AML-193 (cell line): ENCODE data around the gene FASN.

ENCODE experiments used
- DNase-seq, 2 experiments: peaks; one replicate each; lab custom pipeline; 2025; lab: John Stamatoyannopoulos, UW

Gene FASN

DNA sequence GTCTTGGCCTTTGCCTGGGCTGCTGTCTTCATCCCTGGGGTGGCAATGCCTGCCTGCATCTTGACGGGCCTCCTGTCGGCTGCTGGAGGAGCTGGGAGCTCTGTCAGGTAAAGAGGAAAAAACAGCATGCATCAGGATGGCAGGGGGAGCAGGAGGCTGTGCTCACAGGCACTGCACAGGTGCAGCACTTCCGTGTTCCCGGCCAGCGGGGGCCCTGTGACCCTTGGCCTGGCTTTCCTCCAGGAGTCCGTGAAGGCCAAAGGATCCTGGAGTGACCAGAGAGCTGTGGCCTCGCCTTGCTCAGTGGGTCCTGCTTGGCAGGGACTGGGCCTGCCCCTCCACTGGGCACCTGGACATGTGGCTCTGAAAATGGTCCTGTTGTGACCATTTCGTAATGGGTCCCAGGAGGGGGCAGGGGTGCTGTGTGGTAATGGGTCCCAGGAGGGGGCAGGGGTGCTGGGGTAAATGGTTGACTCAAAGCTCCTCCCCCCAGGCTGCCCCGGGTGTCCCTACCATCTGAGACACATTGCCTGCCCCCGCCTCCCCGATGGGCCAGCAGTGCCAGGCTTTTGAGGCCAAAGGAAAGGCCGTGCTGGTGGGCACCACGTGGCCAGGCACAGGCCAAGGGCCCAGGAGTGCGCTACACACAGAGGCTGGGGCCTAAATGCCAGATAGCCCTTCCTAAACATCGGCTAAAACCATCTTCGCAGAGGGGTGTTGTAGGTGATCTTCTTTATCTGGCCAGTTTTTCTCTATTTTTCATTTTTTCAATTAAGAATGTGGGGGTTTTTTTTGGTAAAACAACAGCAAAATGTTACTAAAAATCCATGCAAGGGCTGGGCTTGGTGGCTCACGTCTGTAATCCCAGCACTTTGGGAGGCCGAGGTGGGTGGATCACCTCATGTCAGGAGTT lies 4.0 kb upstream of the FASN start:
- no peak for DNase-seq

DNA sequence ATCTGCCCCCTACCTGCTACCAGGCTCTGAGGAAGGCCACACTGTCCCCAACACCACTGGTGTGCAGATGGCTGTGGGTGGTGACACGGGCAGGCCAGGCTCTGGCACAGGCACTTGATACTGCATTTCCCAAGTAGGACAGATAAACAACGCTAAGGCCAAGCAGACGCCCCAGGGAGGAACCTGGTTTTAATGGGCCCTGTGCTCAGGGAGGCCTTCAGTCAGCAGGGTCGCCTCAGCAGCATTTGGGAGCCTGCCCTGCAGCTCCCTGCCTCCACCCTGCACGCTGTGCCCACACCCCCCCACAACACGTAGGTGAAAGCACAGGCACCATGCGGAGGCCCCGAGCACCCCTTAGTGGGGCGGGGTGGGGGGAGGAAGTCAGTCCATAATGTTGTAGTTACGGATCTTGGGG lies 3.3 kb upstream of the FASN start:
- DNase-seq: no peak

DNA sequence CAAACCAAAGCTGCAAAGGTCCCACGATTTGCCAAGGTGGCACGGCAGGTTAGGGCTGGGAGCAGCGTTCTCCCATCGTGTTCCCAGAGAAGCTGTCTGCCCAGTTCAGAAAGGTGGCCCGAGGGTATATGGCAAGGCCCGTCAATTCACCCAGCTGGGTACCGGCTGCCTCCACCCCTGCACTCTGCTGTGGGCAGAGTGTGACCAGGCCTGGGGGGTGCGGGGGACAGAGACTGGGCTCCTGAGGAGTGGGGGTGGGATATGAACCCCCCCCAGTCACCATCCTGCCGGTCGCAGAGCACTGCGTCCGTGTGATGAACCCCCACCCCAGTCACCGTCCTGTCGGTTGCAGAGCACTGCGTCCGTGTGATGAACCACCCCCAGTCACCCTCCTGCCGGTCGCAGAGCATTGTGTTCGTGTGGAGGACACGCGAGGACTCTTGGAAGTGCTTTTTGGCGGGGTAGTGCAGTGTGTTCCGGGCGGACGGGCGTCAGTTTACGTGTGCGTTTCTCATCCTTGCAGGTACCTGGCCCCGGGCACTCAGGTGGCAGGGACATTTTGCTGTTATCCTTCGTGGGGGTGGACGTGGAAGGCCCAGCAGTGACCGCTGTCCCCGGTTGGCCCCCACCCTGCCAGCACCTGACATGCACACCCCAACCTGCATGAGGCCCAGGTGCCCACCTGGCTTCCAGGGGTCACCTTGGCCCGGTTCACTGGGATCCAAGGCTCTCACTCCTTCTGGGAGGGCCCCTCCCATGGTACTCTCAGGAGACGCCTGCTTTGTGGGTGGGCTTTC lies 2.7 kb upstream of the FASN start:
- no peak for DNase-seq

DNA sequence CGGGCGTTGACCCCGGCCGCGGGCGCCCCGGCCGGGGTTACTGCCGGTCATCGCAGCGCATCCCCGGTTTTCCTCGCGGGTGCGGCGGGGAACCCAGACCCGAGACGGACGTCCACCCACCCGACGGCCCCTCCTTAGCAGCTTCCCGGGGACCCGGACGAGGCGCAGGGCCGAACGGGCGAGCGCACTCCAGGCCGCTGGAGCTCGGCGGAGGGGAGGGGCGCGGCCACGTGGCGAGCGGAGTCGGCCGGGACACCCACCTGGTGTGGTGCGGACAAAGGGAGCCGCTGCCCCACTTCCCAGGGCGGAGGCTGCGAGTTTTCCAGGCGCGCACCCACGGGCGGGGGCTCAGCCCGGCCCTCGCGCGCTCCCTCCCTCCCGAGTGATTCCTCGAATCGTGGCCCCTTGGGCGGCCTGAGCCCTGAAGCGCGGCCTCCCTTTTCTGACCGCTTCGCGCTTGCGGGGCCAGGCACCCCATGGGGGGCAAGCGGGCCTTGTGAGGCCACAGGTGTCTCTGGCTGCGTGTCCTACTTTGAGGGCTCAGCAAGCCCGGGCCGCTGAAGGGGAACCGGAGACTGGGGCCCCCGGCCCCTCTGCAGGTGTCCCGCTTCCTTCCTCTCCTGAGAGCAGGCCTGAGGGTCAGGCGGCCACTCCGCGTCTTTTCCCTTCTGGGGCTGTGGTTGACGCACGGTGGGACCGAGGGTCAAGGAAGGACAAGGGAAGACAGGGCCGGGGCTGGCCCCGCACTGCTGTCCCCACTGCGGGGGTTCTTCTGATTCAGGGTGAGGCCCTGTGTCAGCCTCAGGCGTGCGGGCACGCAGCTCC lies 1.1 kb upstream of the FASN start:
- DNase-seq: peak; percentile 16 to 20

DNA sequence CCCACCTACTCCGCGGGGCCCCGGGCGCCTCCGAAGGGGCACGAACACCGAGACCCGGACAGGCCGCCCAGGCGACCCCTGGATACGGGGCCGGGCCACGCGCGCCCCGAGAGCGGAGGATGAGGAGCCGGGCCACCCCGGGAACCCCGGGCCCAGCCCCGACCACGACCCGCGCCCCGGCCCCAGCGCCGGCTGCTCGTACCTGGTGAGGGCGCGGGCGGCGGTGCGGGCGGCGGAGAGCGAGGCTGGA lies 192 bp downstream of the FASN start:
- DNase-seq: no peak

DNA sequence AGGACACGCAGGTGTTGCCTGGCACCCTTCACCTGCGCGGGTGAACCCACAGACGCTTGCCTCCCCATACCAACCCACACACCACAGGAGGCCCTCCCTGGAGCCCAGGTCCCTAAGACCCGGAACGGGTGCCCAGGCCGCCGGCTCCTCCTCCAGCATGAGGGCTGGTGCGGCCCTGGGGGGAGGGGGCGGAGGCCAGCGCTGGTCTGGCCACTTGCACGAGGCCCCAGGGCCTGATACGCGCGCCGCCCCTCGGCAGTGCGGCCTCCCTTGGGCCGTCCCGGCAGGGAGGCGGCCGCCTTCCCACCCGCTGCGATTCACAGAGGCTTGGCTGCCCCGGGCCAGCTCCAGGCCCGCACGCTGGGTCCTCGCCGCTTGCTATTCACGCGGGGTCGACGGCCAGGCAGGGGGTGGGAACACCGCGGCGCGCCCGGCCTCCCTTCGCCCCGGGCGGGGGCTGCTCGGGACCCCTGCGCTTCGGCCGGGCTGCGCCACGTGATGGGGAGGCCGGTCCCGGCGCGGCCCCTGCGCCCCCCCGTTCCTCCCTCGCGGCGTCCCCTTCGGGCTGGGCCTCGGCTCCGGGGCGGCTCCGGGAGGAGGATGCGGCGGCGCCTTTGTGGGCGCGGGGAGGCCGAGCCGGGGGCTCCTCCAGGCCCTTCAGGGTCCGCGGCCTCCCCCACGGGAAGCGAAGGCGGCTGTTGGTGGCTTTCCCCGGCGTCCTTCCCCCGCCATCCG lies 685 bp downstream of the FASN start:
- DNase-seq: peak in 1 of 2 experiments; percentile 28

DNA sequence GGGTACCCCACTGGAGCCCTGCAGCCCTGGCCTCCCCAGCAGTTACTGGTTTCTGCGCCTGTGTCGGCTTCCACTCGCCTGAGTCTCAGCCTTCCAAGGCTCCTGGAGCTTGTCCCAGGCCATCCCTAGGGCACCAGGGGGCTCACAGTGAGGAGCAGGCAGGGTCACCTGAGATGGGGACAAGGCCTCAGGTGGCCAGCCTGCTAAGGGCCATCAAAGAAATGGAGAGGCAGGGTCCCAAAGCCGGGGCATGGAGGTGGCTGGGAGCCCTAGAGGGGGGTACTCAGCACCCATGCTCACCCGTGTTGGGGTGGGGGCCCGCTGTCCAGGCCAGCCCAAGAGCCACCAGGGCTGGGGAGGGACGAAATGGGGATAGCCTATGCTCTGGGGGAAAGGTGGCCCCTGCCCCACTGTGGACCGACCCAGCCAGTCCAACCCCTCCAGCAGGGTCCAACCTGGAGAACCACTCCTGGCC lies 1.3 kb downstream of the FASN start:
- no peak for DNase-seq

DNA sequence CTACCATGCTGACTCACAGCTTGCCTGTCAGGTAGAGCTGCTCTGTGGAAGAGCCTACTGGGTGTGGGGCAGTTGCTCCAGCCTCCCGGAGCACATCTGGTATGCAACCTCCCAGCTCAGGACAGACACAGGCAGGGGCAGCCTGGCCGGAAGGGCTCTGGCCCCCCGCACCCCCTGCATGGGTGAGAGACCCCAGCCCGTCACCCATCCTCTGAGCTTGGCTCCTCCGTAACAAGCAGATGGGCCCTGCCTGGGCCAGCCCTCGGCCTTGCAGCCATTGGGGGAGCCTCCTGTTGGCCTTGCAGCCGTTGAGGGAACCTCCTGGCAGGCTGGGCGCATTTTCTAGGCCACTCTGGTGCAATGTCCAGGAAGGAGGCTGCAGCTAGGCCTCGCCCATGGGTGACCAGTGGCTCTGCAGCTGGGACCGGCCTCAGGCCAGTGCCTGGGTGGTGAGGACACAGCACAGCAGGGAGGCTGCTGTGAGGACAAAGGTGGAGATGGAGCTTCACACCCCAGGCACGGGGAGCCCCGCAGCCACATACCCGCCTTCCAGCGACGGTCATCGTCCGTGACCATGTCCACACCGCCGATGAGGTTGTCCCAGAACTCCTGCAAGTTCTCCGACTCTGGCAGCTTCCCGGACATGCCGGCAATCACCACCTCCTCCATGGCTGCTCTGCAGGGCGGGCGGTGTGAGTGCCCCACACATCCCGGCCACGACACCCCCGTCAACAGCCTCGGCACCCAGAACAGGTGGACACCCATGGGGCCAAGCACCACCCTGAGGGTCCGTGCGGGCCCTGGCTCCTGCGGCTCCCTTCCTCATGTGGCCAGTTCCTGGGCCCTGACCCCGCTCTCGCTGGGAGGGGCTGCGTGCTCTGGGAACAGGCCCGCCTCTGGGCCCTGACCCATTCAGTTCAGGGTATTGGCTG lies 2.0 kb downstream of the FASN start:
- DNase-seq: no peak

DNA sequence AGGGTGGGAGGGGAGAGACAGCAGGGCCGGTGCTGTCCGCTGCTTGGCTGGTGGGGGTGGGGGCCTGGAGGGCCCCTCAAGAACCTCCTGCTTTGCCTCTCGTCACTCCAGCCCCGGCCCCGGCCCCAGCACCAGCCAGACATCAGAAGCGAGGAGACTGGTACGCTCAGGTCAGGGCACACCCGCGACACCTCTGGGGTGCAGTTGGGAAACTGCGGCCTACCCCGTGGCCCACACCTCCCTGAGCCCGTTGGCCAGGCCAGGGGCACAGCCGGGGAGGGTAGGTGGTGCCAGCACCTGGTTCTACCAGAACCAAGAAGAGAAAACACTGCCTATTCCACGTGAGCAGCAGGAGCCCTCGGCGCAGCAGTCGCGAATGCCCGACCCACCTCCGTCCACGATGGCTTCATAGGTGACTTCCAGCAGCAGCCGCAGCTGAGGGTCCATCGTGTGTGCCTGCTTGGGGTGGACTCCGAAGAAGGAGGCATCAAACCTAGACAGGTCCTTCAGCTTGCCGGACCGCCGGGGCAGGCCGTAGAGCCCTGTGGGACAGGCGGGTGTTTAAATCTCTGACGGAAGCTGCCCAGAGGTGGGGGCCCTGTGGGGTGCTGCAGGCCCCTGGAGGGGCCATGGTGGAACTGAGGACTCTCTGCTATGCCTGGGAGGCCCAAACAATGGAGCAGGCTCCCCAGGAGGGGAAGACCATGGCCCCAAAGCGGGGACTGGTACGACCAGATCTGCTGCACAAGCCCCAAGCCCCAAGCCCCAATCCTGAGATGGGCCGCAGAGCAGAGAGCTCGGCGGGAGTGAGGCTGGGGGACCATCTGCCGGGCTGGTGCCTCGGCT lies 2.9 kb downstream of the FASN start:
- DNase-seq: no peak

DNA sequence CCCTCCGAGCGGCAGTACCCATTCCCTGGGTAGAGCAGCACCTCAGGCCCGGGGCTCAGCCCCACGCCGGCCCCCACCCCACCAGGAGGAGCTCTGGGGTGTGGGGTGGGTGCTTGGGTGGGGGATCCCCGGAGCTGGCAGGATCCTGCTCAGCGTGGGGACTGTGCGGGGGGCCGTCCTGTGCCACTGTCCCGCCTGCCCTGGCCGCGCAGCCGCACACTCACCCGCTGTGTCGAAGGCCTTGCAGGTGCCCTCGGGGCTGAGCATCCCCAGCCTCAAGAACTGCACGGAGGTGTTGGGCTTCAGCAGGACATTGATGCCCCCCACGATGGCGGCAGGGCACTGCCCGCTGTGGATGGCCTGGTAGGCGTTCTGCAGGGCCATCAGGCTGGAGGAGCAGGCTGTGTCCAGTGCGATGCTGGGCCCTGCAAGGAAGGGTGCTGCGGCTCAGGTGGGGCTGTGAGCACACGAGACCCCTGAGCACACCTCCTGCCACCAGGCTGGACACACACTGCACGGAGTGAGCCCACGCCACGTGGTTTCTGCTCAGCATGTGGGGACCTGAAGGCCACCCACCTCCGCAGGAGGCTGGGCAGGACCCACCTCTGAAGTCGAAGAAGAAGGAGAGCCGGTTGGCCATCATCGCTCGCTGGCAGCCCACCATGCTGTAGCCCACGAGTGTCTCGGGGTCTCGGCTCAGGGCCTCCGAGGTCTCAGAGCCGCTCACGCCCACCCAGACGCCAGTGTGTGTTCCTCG lies 4.9 kb downstream of the FASN start:
- no peak for DNase-seq

DNA sequence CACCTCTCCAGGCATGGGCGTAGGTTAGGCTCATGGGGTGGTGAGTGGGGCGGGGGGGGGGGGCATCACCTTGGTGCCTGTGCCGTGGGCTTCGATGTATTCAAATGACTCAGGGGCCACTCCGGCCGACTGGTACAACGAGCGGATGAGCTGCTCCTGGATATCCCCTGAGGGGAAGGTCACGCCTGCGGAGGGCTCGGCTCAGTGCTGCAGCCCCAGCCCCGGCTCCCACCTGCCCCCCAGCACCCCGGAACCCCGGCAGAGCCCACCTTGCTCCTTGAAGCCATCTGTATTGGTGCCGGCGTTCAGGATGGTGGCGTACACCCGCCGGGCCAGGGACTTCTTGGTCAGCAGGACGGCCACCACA lies 5.4 kb downstream of the FASN start:
- no peak for DNase-seq

DNA sequence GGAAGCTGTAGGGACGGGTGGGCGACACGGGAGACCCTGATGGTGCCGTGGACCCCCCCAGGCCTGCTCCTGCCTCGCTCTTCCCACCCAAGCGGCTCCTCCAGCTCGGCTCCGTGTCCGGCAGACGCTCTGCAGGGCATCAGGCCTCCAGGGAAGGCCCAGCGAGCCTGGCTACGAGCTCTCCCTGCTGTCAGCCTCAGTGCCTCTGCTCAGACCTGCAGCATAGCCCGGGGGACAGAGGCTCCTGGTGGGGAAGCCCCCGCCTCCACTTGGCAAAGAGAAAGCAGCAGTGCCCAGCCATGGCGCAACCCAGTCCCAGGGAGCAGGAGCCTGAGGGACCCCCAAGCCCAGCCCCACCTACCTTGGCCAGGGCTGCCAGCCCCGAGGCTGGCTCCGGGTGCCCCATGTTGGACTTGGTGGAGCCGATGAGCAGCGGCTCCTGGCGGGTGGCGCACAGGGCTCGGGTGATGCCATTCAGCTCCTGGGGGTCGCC lies 5.9 kb downstream of the FASN start:
- no peak for DNase-seq

DNA sequence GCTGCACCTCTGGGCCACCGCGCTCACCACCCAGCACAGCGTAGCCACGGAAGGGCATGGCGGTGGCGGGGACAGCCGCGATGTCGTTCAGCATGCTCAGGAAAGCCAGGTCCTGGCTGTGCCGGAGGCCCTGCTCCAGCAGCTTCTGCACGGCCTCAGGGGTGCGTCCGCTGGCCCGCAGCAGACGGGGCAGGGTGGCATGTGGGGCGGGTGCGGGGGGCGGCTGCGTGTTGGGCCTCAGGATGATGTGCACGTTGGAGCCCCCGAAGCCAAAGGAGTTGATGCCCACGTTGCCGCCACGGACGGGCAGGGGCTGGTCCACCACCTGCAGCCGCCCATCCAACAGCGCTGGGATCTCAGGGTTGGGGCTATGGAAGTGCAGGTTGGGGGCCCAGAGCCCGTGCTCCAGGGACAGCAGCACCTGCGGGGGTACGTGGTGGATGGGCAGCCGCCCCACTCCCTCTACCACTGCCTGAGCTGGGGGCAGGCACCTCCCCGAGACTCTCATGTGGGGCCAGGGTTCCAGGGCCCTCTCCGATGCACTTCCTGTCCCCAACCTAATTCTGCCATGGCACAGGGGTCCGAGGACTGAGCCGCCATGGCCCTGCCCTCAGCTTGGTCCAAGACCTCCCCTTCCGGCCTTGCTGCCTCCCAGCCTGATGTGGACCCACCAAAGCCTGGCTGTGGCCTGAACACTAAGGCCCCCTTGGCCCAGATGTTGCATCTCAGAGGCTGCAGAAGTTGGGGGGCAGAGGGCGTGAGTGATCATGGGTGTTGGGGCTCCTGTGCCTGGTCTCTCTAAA lies 6.6 kb downstream of the FASN start:
- DNase-seq: no peak

DNA sequence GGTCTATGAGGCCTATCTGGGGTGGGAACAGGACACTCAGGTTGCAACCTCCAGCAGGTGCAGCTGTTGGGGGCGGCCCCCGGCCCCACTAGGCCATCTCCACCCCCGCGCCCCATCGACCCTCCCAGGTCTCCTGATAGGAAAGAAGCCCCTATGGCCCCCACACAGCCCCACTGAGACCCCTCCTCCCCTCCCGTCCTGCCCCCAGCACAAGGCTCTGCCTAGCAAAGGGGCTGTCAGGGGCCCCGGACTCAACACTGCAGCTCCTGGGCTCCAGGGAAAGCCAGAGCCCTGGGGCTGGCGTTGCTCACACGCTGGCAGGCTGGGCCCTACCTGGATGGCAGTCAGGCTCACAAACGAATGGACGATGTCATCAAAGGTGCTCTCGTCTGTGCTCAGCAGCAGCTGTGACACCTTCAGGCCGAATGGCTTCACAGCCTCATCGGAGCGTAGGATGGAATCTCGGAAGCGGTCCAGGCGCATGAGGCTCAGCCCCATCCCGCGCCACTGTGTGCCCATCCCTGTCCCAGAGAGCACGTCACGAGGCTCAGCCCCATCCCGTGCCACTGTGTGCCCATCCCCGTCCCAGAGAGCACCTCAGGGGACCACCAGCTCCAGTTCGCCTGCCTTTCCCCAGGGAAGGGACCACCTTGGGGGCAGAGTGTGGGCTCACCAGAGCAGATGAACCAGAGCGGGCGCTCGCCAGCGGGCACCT lies 7.3 kb downstream of the FASN start:
- DNase-seq: no peak

DNA sequence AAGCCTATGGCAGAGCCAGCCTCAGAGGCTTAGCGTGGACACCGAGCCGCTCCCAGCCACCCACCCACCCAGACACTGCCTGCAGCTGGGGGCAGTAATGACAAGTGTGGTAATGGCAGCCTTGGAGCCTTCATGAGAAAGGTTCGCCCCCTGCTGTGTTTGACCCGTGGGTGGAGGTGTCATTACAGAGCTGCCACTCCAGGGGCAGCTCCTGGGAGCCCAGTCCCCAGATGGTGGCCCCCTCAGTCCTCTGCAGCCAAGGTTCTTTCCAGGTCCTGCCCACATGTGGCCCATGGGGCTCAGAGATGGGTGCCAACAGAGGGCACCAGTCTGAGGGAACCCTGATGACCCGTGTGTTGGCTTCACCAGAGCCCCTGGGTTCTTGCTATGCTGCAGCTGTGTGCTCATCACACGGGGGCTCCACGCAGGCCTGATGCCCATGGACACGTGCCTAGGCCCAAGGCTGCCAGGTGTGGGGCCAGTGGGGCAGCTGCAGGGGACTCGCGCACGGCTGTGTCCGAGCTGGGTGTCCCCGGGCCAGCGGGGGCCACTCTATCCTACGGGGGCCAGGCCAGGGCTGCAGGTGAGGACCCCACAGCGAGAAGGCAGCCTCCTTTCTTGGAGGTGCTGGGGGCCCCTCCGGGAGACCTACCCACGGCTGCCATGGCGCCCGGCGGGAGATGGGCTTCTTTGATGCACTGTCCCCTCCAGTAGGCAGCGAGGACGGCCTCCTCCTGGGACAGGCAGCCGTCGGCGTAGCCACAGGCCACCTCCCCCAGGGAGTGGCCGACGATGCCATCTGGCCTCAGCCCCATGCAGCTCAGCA lies 8.1 kb downstream of the FASN start:
- DNase-seq: no peak
